ENCODE measurements around the gene ZSCAN12.
A peak's percentile ranks its signal among the peaks of the same experiment; 100 is the strongest.

ZSCAN12 gene

DNA sequence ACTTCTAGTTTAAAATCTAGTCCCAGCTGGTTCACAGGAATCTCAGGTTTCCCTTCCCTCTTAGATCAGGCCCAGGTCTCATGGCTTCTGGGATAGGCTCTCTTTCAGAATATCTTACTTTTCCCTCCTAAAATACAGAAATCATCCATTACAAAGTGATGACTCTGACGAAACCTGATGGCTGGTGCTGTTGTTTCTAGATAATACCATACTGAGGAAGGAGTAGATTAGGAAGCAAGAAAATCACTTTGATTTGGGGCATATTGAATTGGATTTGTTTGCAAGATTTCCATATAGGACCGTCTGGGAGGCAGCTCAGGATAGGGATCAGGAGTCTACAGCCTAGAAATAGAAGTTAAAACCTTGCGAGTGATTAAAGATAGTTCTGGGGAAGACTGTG is 46.2 kb downstream of the ZSCAN12 start:
- DNase-seq: no peak

- DNase-seq: no peak
Measured at GRCh38 chr6:28351493-28351925, 48.0 kb downstream of the ZSCAN12 start.

DNA sequence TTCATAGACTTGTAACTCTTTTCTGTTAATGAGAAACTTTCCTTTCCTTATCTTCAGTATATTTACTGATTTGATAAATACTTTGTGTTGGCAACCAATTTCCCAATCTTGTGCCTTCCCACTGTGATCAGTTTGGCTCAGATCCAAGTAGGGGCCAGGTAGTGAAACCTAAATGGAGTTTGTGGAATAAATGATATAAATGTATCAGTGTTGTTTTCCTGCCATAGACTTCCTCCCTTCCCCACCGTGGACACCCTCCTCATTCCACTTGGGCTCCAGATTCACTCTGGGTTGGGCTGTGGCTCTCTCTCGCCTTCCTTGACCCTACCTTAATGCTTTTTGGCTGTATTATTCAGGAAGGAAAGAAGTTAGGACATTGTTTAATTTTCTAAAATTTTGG is 48.5 kb downstream of the ZSCAN12 start:
- no peak for DNase-seq

DNA sequence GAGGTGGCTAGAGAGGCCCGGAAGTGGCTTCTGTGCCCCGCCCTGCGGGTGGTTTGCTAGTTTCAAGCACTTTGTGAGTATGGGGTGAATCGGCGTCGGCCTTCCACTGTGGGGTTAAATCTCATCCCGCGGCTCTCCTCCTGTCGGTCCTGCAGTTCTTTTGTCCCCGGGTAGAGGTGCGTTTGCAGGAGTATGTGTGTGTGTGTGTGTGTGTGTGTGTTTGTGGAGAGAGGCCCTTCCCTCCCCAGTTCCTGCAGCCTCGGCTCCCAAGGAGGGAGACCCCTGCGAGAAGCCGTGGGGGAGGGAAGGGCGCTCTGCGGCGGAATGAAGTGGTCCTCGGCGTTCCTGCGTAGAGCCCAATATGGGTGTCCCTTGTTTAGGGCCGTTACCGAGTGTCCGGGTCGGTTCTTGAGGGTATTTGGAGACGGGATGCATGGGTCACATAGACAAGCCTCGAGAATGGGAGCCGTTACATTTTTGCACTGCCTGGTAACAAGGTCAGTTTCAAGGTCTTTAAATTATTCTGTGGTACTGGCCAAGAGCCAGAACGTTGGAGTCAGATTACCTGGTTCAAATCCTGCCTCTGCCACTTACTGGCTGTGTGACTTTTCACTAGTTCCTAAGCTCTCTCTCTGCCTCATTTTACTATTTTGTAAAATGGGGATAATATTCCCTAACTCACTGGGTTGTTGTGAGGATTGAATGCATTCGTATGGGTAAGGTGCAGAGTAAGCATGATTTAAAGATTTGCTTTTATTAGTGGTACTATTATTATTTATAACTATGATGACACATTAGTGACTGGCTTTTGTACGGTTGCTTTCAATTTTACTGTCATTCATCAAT is 49.4 kb downstream of the ZSCAN12 start, which contains the start of gene ZKSCAN3:
Gene ZKSCAN3, plus strand, starts transcription at position 56 of the 846 bp plus-strand sequence. CDS start 9,640 bp downstream, outside the sequence.
- DNase-seq: peak; percentile 85

GRCh38 chr6:28349344-28349891 is 50.1 kb downstream of the ZSCAN12 start:
- DNase-seq: no peak

DNA sequence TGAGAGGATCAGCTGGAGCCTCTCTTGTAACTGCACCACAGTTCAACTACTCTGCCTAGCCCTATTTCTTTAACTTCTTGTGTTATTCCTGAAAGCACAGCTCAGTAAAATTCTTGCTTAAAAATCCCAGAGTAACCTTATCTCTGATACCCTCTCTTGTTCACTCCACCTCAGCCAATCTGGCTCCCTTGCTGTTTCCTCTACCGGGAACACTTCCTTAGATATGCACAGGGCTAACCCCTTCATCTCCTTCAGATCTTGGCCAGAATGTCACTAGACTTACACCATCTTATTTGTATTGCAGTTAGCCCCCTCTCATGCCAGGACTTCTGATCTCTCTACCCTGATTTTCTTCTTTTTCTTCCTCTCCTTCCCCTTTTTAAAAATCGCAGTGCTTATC is 52.4 kb downstream of the ZSCAN12 start:
- no peak for DNase-seq

GRCh38 chr6:28345201-28345600 is 54.3 kb downstream of the ZSCAN12 start:
- DNase-seq: no peak

DNA sequence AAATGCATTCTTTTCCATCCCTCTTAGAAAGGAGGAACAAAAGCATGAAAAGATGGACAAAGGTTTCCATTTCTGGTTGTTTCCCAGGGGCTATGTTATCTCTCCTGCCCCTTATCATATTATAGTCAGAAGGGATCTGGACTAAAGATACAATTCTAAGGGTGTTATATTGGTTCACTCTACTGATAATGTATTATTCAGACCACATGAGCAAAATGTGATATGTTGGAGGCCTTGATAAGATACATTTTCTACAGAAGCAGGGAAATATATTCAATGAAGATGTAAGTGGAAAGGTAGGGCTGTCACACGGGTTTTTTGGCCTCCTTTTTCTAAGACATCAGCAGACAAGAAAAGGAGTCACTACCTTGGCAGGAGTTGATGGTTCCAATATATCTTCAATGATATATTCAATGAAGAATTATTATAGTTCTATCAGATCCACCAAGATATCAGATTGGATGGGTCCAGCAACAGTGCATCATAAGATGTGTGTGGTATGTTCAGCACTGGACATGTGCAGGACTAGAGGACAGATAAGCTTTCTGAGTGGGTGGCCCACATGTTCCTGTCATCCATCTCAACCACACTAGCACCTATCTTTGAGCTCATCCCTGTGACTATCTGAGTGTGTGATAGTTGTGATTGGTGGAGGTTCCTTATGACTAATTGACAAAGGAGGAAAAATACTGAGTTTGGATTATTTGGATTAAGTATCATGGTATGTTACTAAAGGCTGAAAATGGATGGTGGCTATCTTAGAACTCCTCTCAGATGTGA is 55.5 kb downstream of the ZSCAN12 start:
- no peak for DNase-seq

DNA sequence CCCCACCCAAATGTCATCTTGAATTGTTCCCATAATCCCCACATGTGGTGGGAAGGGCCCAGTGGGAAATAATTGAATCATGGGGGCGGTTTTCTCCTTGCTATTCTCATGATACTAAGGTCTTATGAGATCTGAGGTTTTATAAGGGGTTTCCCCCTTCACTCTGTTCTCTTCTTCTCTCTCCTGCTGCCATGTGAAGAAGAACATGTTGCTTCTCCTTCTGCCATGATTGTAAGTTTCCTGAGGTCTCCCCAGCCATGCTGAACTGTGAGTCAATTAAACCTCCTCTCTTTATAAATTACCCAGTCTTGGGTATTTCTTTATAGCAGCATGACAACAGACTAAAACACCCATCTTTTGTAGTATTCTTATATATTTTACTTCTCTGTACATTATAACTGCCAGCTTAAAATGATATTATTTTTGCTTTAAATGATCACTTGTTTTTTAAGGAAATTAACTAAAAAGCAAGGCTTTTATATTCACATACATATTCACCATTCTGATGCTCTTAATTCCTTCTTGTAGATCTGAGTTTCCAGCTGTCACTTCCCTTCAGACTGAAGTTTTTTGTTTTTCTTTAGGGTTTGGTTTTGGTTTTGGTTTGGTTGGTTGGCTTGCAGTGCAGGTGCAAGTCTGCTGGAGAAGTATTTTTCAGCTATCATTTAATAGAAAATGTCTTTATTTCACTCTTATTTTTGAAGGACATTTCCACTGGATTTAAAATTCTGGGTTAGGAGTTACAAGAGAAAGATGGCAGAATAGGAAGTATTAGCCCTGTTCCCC is 59.0 kb downstream of the ZSCAN12 start:
- DNase-seq: no peak

DNA sequence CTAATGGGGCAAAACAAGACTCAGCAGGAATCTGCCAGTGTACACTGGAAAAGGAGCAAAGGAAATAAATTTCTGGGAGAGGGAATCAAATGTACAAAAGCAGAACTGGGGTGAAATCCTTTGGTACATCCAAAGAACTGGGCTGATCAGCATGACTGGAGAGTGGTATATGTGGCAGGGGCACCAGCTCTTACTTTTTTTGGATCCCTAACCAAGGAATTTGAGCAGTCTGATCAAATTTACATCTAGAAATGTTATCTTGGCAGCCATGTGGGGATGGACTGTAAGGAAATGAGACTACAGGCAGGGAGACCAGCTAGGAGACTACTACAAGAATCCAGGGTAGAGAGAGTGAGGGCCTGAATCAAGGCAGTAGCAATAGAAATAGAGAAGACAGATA is 62.4 kb downstream of the ZSCAN12 start:
- DNase-seq: no peak

- DNase-seq: peak; percentile 78
Measured at GRCh38 chr6:28336284-28337120, 63.0 kb downstream of the ZSCAN12 start.

- no peak for DNase-seq
Measured at GRCh38 chr6:28335564-28336283, 63.8 kb downstream of the ZSCAN12 start, which contains the start of gene ZSCAN31. Gene ZSCAN31 (minus strand): TSS chr6:28336148. CDS start chr6:28329683, 6,465 bp downstream.

- no peak for DNase-seq
Measured at GRCh38 chr6:28335040-28335563, 64.4 kb downstream of the ZSCAN12 start.

DNA sequence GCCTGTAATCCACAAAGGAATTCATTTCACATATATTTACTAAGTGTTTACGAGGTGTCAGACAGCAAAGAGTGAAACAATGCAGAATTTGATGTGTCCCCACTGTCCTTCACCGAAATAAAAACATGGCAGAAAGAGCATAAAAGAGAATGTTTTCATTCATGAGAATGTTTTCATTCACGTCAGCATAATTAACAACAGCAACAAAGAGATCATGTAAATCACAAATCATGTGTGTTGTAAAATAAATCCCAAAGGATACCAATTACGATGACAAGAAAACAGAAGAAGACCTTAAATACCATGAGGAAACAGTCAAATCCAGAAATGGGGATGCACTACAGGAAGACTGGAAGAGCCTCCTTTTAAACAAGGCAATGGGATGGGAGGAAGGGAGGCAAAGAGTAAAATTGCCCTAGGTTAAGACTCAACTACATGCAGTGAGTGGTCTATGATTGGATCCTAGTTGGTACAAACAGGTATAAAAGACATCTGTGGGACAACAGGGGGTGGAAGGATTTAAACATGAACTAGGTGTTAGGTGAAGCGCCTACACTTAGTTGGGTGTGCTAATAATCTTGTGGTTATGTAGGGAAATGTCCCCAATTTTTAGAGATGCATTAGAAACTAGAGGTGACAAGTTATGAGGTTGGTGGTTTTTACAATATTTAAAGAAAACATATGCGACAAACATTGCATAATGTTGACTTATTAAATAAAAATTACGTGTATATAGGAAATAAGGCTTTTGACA is 65.1 kb downstream of the ZSCAN12 start:
- DNase-seq: no peak

DNA sequence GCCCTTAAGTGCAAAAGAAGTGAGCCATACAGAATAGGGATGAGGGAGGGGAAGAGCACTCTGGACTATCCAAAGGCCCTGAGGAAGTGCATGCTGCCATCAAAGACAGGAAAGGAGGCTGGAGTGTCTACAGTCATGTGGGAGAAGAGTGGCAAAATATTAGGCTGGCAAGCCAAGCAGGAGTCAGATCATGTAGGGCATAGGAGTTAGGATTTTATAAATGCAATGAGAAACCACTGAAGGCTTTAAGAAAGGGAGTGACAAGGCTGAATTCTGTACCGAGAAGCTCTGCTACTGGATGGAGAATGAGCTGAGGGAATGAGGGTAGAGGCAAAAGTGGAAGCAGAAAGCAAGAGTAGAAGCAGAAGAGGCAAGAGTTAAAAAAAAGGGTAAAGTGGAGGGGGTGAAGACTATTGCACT is 65.9 kb downstream of the ZSCAN12 start:
- no peak for DNase-seq

GRCh38 chr6:28333047-28333446 is 66.5 kb downstream of the ZSCAN12 start:
- DNase-seq: no peak

DNA sequence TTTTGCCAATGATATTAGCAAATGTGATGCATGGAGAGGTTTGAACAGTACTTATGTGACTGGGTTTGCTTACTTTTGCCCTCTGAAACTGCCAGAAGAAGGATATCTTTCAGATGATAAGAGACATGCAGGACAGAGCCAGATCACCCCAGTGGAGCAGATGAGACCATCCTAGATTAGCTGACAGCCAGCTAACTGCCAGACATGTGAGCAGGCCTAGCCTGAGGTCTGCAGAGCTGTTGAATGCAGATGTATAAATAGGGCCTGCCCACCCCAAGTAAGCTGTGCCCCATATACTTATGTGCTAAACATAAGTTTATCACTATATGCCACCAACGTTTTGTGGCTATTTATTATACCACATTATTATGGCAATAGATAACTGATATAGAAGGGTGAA is 69.5 kb downstream of the ZSCAN12 start:
- DNase-seq: no peak

Data from DMS79 (cell line).